ENCODE results near the gene TNFRSF12A. TPM values are rescaled to one million over a fixed set of nuclear protein-coding genes. Genes with fewer than 3 reads are reported as not detected.

Gene TNFRSF12A
- total and polyA plus RNA-seq, 10 of the 15 experiments (the other 5 are each of a cell fraction or from before 2014, with no cell fraction given) = 0.35 to 1.7 (median 1.2) TPM; not detected in 2

GRCh38 chr16:2980227-2981176 lies 39.7 kb upstream of the TNFRSF12A start, which contains the start of gene PKMYT1 (continued):
- TF ChIP-seq MEF2B (IDR thresholded peaks at IDR 0.05; ENCODE audit: partially characterized antibody, poor library complexity, severe bottlenecking) (peak; percentile 29), NKRF (conservative IDR thresholded peaks at IDR 0.05) (peak; percentile 99), MLLT1 (IDR thresholded peaks at IDR 0.05) (peak; percentile 94), CREB1 (IDR thresholded peaks at IDR 0.05; ENCODE audit: low read depth) (no peak), SP1 (IDR thresholded peaks at IDR 0.05; ENCODE audit: low read depth, low read length) (peak; percentile 63), NR2F1 (conservative IDR thresholded peaks at IDR 0.05) (peak; percentile 65), NBN (IDR thresholded peaks at IDR 0.05) (peak; percentile 53), PBX3 (IDR thresholded peaks at IDR 0.05; ENCODE audit: insufficient replicate concordance, low read depth, low read length) (no peak), CHD2 (IDR thresholded peaks at IDR 0.05; ENCODE audit: borderline replicate concordance, low read depth, low read length) (no peak), ZNF622 (IDR thresholded peaks at IDR 0.05) (no peak), EED (IDR thresholded peaks at IDR 0.05; ENCODE audit: low read depth) (no peak), RCOR1 (conservative IDR thresholded peaks at IDR 0.05; ENCODE audit: low read depth, low read length) (no peak), HDGF (IDR thresholded peaks at IDR 0.05) (peak; percentile 59; the same call in 1 of the 2 replicates), ZNF217 (IDR thresholded peaks at IDR 0.05) (peak; percentile 72; the same call in 1 of the 2 replicates), GATAD2B (conservative IDR thresholded peaks at IDR 0.05; ENCODE audit: low read depth) (peak; percentile 92), BHLHE40 (IDR thresholded peaks at IDR 0.05; ENCODE audit: borderline replicate concordance in 1 of 2, low read depth in 2 of 2, low read length in 1 of 2) (peak in 1 of 2 experiments; percentile 57; a peak in 1 of 4 replicates)
- TF ChIP-seq, protein P1, sequence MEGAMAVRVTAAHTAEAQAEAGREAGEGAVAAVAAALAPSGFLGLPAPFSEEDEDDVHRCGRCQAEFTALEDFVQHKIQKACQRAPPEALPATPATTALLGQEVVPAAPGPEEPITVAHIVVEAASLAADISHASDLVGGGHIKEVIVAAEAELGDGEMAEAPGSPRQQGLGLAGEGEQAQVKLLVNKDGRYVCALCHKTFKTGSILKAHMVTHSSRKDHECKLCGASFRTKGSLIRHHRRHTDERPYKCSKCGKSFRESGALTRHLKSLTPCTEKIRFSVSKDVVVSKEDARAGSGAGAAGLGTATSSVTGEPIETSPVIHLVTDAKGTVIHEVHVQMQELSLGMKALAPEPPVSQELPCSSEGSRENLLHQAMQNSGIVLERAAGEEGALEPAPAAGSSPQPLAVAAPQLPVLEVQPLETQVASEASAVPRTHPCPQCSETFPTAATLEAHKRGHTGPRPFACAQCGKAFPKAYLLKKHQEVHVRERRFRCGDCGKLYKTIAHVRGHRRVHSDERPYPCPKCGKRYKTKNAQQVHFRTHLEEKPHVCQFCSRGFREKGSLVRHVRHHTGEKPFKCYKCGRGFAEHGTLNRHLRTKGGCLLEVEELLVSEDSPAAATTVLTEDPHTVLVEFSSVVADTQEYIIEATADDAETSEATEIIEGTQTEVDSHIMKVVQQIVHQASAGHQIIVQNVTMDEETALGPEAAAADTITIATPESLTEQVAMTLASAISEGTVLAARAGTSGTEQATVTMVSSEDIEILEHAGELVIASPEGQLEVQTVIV (IDR thresholded peaks at IDR 0.05; ENCODE audit: borderline replicate concordance, partially characterized antibody) = peak; percentile 65
- TF ChIP-seq, protein P2, sequence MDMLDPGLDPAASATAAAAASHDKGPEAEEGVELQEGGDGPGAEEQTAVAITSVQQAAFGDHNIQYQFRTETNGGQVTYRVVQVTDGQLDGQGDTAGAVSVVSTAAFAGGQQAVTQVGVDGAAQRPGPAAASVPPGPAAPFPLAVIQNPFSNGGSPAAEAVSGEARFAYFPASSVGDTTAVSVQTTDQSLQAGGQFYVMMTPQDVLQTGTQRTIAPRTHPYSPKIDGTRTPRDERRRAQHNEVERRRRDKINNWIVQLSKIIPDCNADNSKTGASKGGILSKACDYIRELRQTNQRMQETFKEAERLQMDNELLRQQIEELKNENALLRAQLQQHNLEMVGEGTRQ (IDR thresholded peaks at IDR 0.05; ENCODE audit: borderline replicate concordance, low read depth, low read length) = no peak
- TF ChIP-seq, protein P3, sequence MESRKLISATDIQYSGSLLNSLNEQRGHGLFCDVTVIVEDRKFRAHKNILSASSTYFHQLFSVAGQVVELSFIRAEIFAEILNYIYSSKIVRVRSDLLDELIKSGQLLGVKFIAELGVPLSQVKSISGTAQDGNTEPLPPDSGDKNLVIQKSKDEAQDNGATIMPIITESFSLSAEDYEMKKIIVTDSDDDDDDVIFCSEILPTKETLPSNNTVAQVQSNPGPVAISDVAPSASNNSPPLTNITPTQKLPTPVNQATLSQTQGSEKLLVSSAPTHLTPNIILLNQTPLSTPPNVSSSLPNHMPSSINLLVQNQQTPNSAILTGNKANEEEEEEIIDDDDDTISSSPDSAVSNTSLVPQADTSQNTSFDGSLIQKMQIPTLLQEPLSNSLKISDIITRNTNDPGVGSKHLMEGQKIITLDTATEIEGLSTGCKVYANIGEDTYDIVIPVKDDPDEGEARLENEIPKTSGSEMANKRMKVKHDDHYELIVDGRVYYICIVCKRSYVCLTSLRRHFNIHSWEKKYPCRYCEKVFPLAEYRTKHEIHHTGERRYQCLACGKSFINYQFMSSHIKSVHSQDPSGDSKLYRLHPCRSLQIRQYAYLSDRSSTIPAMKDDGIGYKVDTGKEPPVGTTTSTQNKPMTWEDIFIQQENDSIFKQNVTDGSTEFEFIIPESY (IDR thresholded peaks at IDR 0.05) = no peak
